ENCODE measurements around the gene LTB4R2. TPM values are rescaled to one million over a fixed set of nuclear protein-coding genes. Genes with fewer than 3 reads are reported as not detected.
A peak's percentile ranks its signal among the peaks of the same experiment; 100 is the strongest.

Gene LTB4R2
- total RNA-seq, 2 donors from 2014 or later = 19.5 to 27.3 TPM

- TF ChIP-seq, protein P1, sequence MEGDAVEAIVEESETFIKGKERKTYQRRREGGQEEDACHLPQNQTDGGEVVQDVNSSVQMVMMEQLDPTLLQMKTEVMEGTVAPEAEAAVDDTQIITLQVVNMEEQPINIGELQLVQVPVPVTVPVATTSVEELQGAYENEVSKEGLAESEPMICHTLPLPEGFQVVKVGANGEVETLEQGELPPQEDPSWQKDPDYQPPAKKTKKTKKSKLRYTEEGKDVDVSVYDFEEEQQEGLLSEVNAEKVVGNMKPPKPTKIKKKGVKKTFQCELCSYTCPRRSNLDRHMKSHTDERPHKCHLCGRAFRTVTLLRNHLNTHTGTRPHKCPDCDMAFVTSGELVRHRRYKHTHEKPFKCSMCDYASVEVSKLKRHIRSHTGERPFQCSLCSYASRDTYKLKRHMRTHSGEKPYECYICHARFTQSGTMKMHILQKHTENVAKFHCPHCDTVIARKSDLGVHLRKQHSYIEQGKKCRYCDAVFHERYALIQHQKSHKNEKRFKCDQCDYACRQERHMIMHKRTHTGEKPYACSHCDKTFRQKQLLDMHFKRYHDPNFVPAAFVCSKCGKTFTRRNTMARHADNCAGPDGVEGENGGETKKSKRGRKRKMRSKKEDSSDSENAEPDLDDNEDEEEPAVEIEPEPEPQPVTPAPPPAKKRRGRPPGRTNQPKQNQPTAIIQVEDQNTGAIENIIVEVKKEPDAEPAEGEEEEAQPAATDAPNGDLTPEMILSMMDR (IDR thresholded peaks at IDR 0.05) = peak in 3 of 4 experiments; percentile 27 to 72 (median 65)
- peak; percentile 46 for TF ChIP-seq POLR2AphosphoS5 (IDR thresholded peaks at IDR 0.05)
- TF ChIP-seq POLR2A (IDR thresholded peaks at IDR 0.05) = no peak
- Histone ChIP-seq H3K4me3 (peak overlapping the region; percentile 7 to 15), H3K36me3 (no peaks in the 10 kb centered on the region), H3K4me1 (replicated peaks) (peaks cover 5% of the 10 kb centered on the region), H3K9me3 (no peaks in the 10 kb centered on the region), H3K27me3 (replicated peaks; ENCODE audit: insufficient read depth) (peaks cover 3% of the 10 kb centered on the region), H3K27ac (no peak overlapping the region)
- peak; percentile 71 for DNase-seq (ENCODE audit: low spot score)
- 15% methylated on average over 55 of the region's 56 CpGs for WGBS
- intact Hi-C loops (cut with DNase I) = loop anchor here (2.0 kb wide), 1 partner anchor 104 kb away; no protein-coding TSS in a partner anchor
Observed at GRCh38 chr14:24332268-24332993, 22.5 kb downstream of the LTB4R2 start.

- Histone ChIP-seq H3K4me1 (replicated peaks) (peaks cover 5% of the 10 kb centered on the region), H3K9me3 (no peaks in the 10 kb centered on the region), H3K27me3 (replicated peaks; ENCODE audit: insufficient read depth) (peaks cover 3% of the 10 kb centered on the region), H3K4me3 (peak within 1 kb of the TSS; percentile 13 to 19), H3K36me3 (no peaks in the 10 kb centered on the region), H3K27ac (peak within 1 kb of the TSS; percentile 26 to 34)
- TF ChIP-seq POLR2AphosphoS5 (IDR thresholded peaks at IDR 0.05) = no peak
- TF ChIP-seq POLR2A (IDR thresholded peaks at IDR 0.05) = no peak
- TF ChIP-seq, protein P1 (IDR thresholded peaks at IDR 0.05) = no peak
- WGBS = 7% methylated on average over 65 of the region's 65 CpGs
- intact Hi-C loops (cut with DNase I) = no loop called here
- no peak for DNase-seq (ENCODE audit: low spot score)
Observed at GRCh38 chr14:24334431-24335291, 24.7 kb downstream of the LTB4R2 start, which contains the start of gene ADCY4. ADCY4 (minus strand) TSS chr14:24335071; CDS start chr14:24334652, 419 bp downstream.

GRCh38 chr14:24335461-24336171 is 25.7 kb downstream of the LTB4R2 start:
- Histone ChIP-seq H3K36me3 (no peaks in the 10 kb centered on the region), H3K4me3 (no peak overlapping the region), H3K4me1 (replicated peaks) (peaks cover 5% of the 10 kb centered on the region), H3K9me3 (no peaks in the 10 kb centered on the region), H3K27ac (no peak overlapping the region), H3K27me3 (replicated peaks; ENCODE audit: insufficient read depth) (peaks cover 3% of the 10 kb centered on the region)
- TF ChIP-seq POLR2AphosphoS5 (IDR thresholded peaks at IDR 0.05) = no peak
- TF ChIP-seq, protein P1 (IDR thresholded peaks at IDR 0.05) = no peak
- no peak for TF ChIP-seq POLR2A (IDR thresholded peaks at IDR 0.05)
- 75% methylated on average over 12 of the region's 12 CpGs for WGBS
- intact Hi-C loops (cut with DNase I) = no loop called here
- DNase-seq (ENCODE audit: low spot score) = no peak

- TF ChIP-seq, protein P1 (IDR thresholded peaks at IDR 0.05) = no peak
- TF ChIP-seq POLR2A (IDR thresholded peaks at IDR 0.05) (no peak), POLR2AphosphoS5 (IDR thresholded peaks at IDR 0.05) (no peak)
- Histone ChIP-seq H3K36me3 (no peaks in the 10 kb centered on the region), H3K27ac (no peak overlapping the region), H3K9me3 (no peaks in the 10 kb centered on the region), H3K4me3 (no peak overlapping the region), H3K4me1 (replicated peaks) (peaks cover 5% of the 10 kb centered on the region), H3K27me3 (replicated peaks; ENCODE audit: insufficient read depth) (peaks cover 3% of the 10 kb centered on the region)
- no peak for DNase-seq (ENCODE audit: low spot score)
- intact Hi-C loops (cut with DNase I) = no loop called here
- WGBS = 90% methylated on average over 7 of the region's 7 CpGs
Observed at GRCh38 chr14:24337144-24337823, 27.3 kb downstream of the LTB4R2 start.

All from prostate gland (tissue), 2 donors.